RCC 7860 (cell line): ENCODE measurements around the gene ASB6.
"Not testable (repeated sequence)": the region's sequence is repeated elsewhere in the genome, so short reads cannot be mapped to it uniquely, and the experiment has no call there.

ENCODE experiments used
- DNase-seq: peaks from one replicate; pipeline ENCODE4 v3.0.0-alpha.2; 2015; ENCODE audit warnings: low spot score
- FAIRE-seq: peaks from 2 replicates; lab custom pipeline; 2012; peaks lifted over from hg19 to GRCh38; lab: Jason Lieb, UNC

ASB6 gene

GRCh38 chr9:129646654-129647053 lies 4.7 kb upstream of the ASB6 start:
- no peak for DNase-seq
- FAIRE-seq, result no peak

- DNase-seq, result no peak
- no peak for FAIRE-seq
Observed at GRCh38 chr9:129646252-129646651, 4.3 kb upstream of the ASB6 start.

DNA sequence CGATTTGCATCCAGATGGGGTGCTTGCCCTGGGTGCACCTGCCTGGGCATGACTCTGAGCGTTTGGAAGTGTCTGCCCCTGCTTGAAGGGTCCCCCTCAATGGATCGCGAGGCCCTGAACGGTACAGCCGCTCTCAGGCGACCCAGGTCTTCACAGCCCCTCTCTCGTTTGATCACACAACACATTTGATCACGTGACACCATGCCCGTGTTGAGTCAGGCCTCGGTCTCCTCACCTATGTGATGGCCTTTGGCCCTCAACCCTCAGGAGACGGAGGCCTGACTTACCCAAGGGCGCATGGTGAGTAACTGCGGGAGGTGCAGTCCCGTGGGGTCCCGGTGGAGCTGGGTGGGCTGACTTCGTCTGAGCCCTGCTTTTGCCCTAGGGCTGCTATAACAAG lies 3.0 kb upstream of the ASB6 start:
- FAIRE-seq (no peak), DNase-seq (no peak)

- FAIRE-seq (no peak), DNase-seq (no peak)
Observed at GRCh38 chr9:129644365-129644764, 2.4 kb upstream of the ASB6 start.

DNA sequence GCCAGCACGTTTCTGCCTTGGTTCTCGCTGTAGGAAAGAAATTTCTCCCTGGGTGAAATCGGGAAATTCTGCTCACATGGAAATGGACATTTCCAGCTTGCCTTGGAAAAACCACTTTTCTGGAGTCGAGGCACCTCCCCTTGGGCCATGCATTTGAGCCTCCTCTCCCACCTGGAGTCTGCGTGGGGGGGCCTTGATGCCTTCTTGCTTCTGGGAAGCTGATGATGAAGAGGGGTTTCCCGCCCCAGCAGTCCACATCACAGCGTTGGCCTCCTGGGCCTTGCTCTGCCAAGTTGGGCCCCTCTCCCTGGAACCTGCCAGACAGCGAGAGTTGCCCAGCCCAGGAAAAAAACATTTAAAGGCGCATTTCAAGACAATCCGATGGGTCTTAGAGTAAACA lies 1.8 kb upstream of the ASB6 start:
- DNase-seq (no peak), FAIRE-seq (no peak)

DNA sequence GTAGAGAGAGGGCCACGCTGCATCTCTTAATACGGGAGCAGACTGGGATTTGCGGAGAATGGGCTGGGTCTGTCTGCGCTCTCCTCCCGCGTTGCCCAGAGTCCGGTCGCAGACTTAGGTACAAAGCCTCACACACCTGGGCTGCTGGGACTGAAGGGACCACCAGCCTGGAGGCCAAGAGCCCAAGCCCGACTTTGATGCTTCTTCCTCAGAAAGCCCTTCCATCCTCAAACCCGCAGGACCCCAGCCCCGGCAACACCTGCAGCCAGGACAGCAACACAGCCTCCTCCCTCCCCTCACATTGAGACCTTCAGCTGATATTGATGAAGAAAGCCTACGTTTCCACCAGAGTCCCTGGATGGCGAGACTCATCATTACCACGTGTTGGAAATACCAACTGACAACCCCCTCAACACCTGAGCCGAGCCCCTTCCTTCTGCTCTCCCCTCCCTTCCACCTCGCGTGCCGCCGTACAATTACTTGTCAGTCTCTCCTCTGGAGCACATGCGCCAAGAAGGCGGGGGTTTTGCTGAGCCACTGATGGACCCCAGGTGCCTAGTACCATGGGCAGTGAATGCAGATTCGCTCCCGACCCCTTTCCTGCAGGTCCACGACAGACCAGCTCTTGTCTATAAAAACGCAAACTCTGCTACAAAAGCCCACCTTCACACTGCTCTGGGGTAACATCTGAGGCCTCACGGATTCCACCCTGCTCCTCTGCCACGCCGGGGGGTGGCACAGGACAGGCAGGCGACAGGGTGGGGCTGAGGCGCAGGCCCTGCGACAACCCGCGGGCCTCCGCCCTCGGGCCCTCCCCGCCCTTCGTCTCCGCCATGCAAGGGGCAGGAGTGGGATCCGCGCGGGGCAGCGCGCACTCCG lies 841 bp downstream of the ASB6 start:
- FAIRE-seq, result no peak
- DNase-seq, result no peak

- no peak for DNase-seq
- FAIRE-seq, result no peak
Observed at GRCh38 chr9:129640086-129640870, 1.7 kb downstream of the ASB6 start.

DNA sequence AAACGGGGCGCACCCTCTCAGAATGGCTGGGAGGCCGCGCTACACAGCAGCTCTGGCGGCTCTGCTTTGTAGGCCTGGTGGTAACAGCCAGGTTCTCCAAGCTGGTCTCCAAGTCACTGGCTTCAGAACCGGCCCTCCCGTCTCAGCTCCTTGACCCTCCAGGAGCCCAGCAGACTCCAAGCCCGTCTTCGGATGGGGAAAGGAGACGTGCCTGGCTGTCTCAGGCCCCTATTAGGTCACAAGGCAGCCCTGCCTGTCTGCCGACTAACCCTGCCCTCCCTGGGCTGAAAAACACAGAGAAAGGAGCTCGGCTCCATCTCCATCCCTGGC lies 2.2 kb downstream of the ASB6 start:
- FAIRE-seq (no peak), DNase-seq (no peak)

DNA sequence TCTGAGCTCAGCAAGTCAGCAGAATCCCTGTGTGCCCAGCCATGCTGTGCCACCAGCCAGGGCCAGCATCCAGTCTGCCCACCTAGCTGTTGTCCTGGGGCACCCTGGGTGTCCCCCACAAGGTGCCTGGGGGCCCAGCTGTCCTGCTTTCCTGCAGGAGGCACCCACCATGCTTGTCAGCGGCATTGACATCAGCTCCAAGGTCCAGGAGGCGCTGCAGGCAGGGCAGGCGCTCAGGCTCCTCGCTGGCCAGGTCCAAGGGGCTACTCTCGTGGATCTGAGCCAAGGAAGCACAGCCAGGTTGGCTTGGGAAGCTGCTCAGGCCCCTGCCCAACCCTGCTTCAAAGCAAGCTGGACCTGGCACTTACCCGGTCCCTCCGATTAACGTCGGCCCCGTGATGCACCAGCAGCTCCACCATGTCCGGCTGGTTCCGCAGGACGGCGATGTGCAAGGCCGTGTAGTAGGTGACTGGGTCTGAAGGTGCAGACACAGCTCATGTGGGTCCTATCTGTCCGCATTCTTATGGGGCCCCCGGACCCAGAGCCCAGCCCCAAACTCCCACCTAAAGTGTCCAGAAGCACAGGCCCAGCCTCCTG lies 2.8 kb downstream of the ASB6 start:
- no peak for FAIRE-seq
- no peak for DNase-seq

DNA sequence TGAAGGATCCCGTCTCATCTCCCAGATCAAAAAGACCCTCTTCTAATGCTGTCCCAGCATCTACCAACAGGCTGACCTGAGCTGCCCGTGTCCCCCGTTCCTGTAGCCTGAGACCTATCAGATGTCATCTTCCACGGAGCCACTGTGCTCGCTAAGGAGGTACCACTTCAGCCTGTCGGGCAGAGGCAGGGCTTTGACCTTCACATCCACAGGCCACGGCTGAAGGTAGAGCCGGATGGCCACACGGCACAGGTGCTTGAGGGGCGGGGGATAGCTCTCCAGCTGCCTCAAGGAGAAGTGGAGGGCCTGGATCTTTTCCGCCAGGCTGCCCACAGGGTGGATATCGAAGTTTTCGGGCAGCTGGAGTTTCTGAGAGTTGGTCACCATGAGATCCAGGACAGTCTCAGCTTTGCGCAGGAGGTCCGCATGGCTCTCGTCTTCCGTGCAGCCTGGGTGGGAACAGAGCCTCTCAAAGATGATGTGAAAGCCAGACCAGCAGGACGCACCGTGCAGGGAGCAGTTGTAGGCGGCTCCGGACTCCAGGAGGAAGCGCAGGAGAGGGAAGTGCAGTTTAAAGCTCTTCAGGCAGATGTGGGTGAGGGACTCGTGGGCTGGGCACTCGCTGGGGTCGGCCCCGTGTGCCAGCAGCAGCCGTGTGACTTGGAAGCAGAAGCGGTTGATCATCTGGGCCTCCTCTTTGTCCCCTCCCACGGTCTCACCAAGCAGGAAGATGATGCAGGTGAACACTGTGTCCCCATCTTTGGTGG lies 4.1 kb downstream of the ASB6 start:
- DNase-seq (no peak), FAIRE-seq (no peak)

DNA sequence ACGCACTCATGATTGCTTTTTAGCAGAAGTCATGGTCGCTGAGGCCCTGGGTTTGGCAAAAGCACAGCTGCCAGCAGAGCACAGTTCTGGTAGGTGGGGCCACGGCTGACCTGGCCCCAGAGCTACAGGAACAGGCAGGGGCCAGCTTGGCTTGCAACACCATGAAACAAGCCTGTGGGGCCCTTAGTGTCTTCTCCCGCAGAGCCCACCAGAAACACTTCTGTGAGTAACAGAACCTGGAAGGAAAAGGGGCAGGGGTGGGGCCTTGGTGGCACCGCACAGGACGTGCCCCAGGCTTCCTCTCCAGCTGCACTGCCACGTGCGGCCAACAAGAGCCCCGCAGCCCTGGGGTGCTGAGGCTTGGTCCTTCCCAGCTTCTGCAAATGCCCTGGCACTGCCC lies 4.8 kb downstream of the ASB6 start:
- DNase-seq, result no peak
- FAIRE-seq, result no peak

DNA sequence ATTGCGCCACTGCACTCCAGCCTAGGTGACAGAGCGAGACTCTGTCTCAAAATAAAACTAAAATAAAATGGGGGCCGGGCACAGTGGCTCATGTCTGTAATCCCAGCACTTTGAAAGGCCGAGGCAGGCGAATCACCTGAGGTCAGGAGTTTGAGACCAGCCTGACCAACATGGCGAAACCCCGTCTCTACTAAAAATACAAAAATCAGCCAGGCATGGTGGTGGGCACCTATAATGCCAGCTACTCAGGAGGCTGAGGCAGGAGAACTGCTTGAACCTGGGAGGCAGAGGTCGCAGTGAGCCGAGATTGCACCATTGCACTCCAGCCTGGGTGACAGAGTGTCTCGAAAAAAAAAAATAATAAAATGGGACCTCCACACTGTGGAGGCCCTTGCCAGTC lies 5.6 kb downstream of the ASB6 start:
- DNase-seq, FAIRE-seq: not testable (repeated sequence)

- no peak for FAIRE-seq
- no peak for DNase-seq
Observed at GRCh38 chr9:129635099-129636065, 6.6 kb downstream of the ASB6 start.

DNA sequence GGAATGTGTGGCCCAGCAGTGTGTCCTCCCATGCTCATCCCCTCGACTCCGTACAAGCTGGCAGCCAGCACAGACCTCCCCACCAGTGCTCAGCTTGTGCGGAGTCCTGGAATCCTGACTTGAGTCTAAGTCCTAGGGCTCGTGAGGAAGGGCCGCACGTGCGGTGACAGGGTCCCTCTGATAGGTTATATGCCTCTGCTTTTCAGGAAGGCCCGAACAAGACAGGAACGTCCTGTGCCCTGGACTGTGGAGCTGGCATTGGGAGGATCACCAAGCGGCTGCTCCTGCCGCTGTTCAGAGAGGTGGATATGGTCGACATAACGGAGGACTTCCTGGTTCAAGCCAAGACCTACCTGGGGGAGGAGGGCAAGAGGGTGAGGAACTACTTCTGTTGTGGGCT lies 8.1 kb downstream of the ASB6 start:
- FAIRE-seq (no peak), DNase-seq (no peak)

DNA sequence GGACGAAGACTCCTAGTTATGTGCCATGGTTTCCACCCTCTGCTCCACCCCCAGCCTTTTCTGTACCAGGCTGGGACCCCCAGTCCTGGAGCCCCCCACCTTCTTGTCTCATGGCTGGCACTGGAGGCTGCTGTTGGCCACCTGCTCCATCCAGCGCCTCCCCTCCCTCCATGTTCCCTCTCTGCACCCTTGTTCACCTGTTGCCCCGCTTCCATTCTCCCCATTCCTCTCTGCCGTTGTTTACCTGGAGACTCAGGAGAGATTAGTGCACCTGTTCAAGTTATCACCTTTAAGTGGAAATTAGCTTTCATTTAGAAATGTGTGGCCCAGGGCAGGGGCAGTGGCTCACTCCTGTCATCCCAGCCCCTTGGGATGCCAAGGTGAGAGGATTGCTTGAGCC lies 8.7 kb downstream of the ASB6 start:
- FAIRE-seq, result no peak
- no peak for DNase-seq

- FAIRE-seq (no peak), DNase-seq (peak; percentile 54)
Observed at GRCh38 chr9:129632460-129632859, 9.5 kb downstream of the ASB6 start.

- FAIRE-seq, result no peak
- DNase-seq, result no peak
Observed at GRCh38 chr9:129631674-129632129, 10.2 kb downstream of the ASB6 start.

DNA sequence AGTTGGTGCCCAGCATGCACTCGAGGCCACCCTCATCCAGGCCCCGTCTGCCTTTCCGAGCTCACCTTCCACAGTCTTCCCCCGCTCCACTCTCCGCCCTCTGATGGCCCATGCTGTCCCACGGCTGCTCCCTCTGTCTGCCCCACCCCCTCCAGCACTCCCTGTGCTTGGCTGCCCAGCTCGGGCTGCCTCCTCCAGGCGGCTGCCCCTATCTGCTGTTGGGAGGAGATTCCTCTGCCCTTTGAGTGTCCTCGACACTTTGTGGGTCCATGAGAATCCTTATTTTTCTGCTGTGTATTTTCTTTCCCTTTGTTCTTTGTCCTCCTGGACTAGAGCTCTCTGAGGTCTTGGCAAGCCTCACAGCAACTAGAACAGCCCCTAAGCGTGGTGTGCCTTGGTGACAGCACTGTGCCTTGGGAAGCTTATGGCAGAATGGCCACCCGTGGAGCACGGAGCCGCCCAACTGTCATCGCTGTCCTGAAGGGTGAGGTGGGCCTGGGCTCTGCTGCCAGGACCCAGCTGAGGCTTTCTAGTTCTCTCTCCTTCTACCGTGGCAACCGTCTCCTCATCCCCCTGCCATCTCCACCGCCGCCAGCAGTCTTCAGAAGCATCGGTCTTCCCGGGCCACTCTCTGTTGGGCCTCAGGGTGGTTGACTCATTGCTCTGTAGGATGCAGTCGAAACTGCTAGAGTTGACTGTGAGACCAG lies 10.8 kb downstream of the ASB6 start:
- FAIRE-seq (no peak), DNase-seq (no peak)

GRCh38 chr9:129629251-129629820 lies 12.6 kb downstream of the ASB6 start:
- FAIRE-seq (no peak), DNase-seq (no peak)
